T-cell (primary cell): ENCODE results near the gene C6orf47. TPM values are rescaled to one million over a fixed set of nuclear protein-coding genes. Genes with fewer than 3 reads are reported as not detected.

Experiments used
- ATAC-seq, 4 experiments: fragments of 200-7000 bp in 3 of 4; fragments of 150-1000 bp in 1 of 4; cut with Tn5 transposase; replicated peaks in 1 of 4; 1 replicate in 3 of 4; 2 replicates in 1 of 4; pipeline ENCODE4 v1.10.0; 2021; ENCODE audit warnings: moderate library complexity in 3 of 4, mild to moderate bottlenecking in 2 of 4, moderate number of reproducible peaks in 1 of 4
- CTCF ChIA-PET, 2 donors: fragments of 300-600 bp; sonication (Branson Sonifier 250); formaldehyde crosslinking; loops; one replicate each; lab custom pipeline; 2022; ENCODE audit warnings: antibody characterized with exemption in 2 of 2; lab: Charles Lee
- POLR2A ChIA-PET, 2 donors: fragments of 300-600 bp; sonication (Branson Sonifier 250); formaldehyde crosslinking; loops; one replicate each; lab custom pipeline; 2022; ENCODE audit warnings: antibody characterized with exemption in 2 of 2; lab: Charles Lee
- DNase-seq, 35 experiments: peaks; one replicate each; pipeline versions ENCODE4 v3.0.0 to v3.0.0-alpha.2; 2013 to 2023
- H3K27ac ChIP-seq: one replicate; pipeline ENCODE4 v1.5.1; 2013; ENCODE audit warnings: low read length
- H3K27me3 ChIP-seq, 2 experiments: replicated peaks in 1 of 2; 1 replicate in 1 of 2; 2 replicates in 1 of 2; pipeline versions ENCODE4 v1.6.1 to v1.7.0; 2013; ENCODE audit warnings: low read length in 1 of 2, mixed read lengths in 1 of 2; ENCODE audit not compliant: control insufficient read depth in 2 of 2, insufficient read depth in 2 of 2; ENCODE audit errors: extremely low read depth in 1 of 2
- H3K36me3 ChIP-seq, 2 donors: 1 replicate in 1 of 2; 2 replicates in 1 of 2; pipeline versions ENCODE4 v1.6.1 to v1.7.0; 2013; ENCODE audit warnings: low read length in 1 of 2; ENCODE audit not compliant: control insufficient read depth in 2 of 2, insufficient read depth in 1 of 2; ENCODE audit errors: extremely low read depth in 1 of 2
- H3K4me1 ChIP-seq, 2 experiments: 1 replicate in 1 of 2; 2 replicates in 1 of 2; pipeline versions ENCODE4 v1.6.1 to v1.7.0; 2013; ENCODE audit warnings: low read length in 2 of 2, mixed read lengths in 1 of 2; ENCODE audit not compliant: insufficient read depth in 2 of 2, control insufficient read depth in 1 of 2; ENCODE audit errors: extremely low read depth in 1 of 2
- H3K4me3 ChIP-seq, 2 donors: 1 replicate in 1 of 2; 2 replicates in 1 of 2; pipeline versions ENCODE4 v1.5.1 to v1.7.0; 2013; ENCODE audit warnings: mild to moderate bottlenecking in 2 of 2, low read length in 1 of 2, moderate library complexity in 1 of 2; ENCODE audit not compliant: control insufficient read depth in 1 of 2; ENCODE audit errors: extremely low read depth in 1 of 2
- H3K9me3 ChIP-seq: 2 replicates; pipeline ENCODE4 v1.7.0; 2013
- H3K27ac Mint-ChIP-seq, 2 donors: one replicate each; pipeline ENCODE4 v1.8.0; 2020 to 2021; ENCODE audit warnings: mild to moderate bottlenecking in 2 of 2, mixed read lengths in 2 of 2
- H3K27me3 Mint-ChIP-seq, 2 donors: one replicate each; pipeline ENCODE4 v1.8.0; 2021 to 2022; ENCODE audit warnings: mixed read lengths in 2 of 2
- H3K36me3 Mint-ChIP-seq: one replicate; pipeline ENCODE4 v1.8.0; 2021; ENCODE audit warnings: mixed read lengths
- H3K4me1 Mint-ChIP-seq, 3 donors: one replicate each; pipeline ENCODE4 v1.8.0; 2020 to 2022; ENCODE audit warnings: mixed read lengths in 3 of 3, mild to moderate bottlenecking in 1 of 3
- H3K4me3 Mint-ChIP-seq, 3 donors: one replicate each; pipeline ENCODE4 v1.8.0; 2020 to 2022; ENCODE audit warnings: mild to moderate bottlenecking in 3 of 3, mixed read lengths in 3 of 3, moderate library complexity in 3 of 3
- H3K9me3 Mint-ChIP-seq, 3 donors: one replicate each; pipeline ENCODE4 v1.8.0; 2020 to 2022; ENCODE audit warnings: mixed read lengths in 3 of 3
- WGBS: methylation state at CpG from one replicate; pipeline ENCODE4 v1.1.5; 2013; ENCODE audit warnings: missing lambda C conversion rate; ENCODE audit not compliant: insufficient coverage; 5-methylcytosine and 5-hydroxymethylcytosine counted together
- total RNA-seq, 35 experiments: library from RNA in 6 of 35; stranded (reverse) in 6 of 35; fragments of 120-200 nt in 1 of 35; gene quantifications; one replicate each; pipeline versions ENCODE4 v1.2.1 to v1.2.4 and lab custom pipeline; 2013 to 2026

C6orf47 gene
- total RNA-seq, 5 donors from 2014 or later (not counting 1 experiment from before 2014, with no cell fraction given): 16.3 to 36.2 (median 33.4) TPM

DNA sequence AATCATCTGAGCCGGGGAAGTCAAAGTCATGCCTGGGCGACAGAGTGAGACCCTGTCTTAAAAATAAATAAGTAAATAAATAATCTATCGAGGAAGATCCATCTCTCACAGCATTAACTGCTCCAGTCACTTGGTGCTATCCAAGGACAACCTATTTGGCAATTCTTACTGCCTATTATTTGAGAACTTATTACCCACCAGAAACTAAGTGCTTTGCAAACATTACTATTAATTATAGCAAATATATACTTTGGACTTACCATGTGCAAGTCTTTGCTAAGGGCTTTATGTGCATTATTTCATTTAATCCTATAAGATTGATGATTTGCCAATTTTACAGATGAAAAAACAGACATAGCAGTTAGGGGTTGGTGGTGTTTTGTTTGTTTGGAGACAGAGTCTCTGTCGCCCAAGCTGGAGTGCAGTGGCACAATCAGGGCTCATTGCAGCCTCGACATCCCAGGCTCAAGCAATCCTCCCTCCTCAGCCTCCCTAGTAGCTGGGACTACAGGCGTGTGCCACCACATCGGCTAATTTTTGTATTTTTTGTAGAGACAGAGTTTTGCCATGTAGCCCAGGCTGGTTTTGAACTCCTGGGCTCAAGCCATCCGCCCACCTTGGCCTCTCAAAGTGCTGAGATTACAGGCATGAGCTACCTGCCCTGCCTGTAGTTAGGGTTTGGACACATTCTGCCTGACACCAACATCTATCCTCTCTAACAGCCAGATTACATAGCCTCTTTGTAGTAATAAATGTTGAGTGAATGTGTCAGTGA lies 5.8 kb downstream of the C6orf47 start:
- Histone ChIP-seq H3K27me3 (no peaks in the 10 kb centered on the region), H3K4me3 (no peak overlapping the region), H3K9me3 (no peaks in the 10 kb centered on the region), H3K27ac (no peak overlapping the region), H3K4me1 (peaks cover 24 to 54% of the 10 kb centered on the region in 2 experiments), H3K36me3 (peaks cover under 1 to 39% of the 10 kb centered on the region in 2 donors)
- no peaks in the 10 kb centered on the region for H3K27me3 Mint-ChIP-seq
- WGBS: no CpG with 5 or more reads among the region's 8 CpGs
- H3K27ac Mint-ChIP-seq: peak overlapping the region in 1 of 2 donors; percentile 16
- ChIA-PET CTCF (interaction anchor here in 1 of 2 donors (0.7 kb wide), 1 partner anchor 22 kb away, joined by 4 read pairs; no protein-coding TSS in a partner anchor), POLR2A (interaction anchor here in 1 of 2 donors (1.9 kb wide), 1 partner anchor 9 kb away, joined by 6 read pairs; no protein-coding TSS in a partner anchor)
- ATAC-seq: no peak
- DNase-seq: no peak
- peaks cover 57 to 69% (median 69%) of the 10 kb centered on the region in 3 donors for H3K4me1 Mint-ChIP-seq
- H3K9me3 Mint-ChIP-seq: no peaks in the 10 kb centered on the region
- H3K36me3 Mint-ChIP-seq: peaks cover 7% of the 10 kb centered on the region
- no peak overlapping the region for H3K4me3 Mint-ChIP-seq

DNA sequence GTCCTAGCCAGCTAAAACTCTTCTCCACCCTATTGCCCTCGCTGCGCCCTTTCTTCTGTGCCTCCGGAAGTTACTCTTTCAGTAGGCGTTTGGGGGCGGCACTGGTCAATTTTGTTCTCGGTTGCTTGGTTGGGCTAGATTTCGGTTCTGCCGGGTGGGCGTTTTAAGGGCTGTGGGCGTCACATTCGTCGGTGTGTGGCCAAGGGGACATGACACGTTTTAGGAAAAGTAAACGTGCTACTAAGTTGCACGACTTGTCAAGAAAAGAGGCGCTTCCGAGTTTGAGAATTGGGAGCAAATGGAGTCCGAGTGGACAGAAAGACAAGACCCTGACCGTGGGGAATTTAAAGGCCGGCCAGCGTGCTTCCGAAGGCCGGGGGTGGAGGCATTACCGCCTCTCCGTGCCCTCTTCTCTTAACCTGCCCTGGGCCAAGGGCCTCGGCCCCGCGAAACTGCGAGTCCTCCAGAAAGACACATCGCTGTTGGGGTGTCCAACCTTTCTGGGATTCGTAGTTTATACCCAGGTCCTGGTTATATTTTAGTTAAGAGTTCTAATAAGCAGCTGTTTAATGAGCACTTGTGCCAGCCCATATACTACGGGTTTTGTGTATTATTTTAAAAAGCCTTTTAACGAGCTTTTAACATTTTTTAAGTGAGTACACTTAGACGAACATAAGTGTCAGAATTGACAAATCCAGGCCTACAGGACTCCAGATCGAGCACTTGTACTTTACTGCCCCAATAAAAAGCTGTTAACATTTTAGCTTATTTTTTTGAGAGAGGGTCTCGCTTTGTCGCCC lies 7.5 kb downstream of the C6orf47 start:
- ATAC-seq: peak; percentile 73 to 74 (median 73)
- H3K36me3 ChIP-seq: peaks cover 14 to 52% of the 10 kb centered on the region in 2 donors
- peaks cover 18% of the 10 kb centered on the region for H3K36me3 Mint-ChIP-seq
- peak overlapping the region; percentile 75 to 90 for H3K4me3 ChIP-seq
- H3K27me3 ChIP-seq: no peaks in the 10 kb centered on the region
- peak in 22 of 35 experiments; percentile 2 to 89 (median 83) for DNase-seq
- H3K4me1 ChIP-seq: peaks cover 15 to 37% of the 10 kb centered on the region in 2 experiments
- H3K9me3 Mint-ChIP-seq: no peaks in the 10 kb centered on the region
- CTCF ChIA-PET: interaction anchor here (0.7 to 2.4 kb wide), 8 partner anchors 10 to 174 kb away, joined by 3 to 10 read pairs (median 4); partner anchors contain the start of genes GPANK1 (in 2 of the 2), CSNK2B (in 1 of the 2) and HSPA1B (in 1 of the 2)
- H3K27me3 Mint-ChIP-seq: no peaks in the 10 kb centered on the region
- WGBS: 0% methylated on average over 21 of the region's 37 CpGs
- POLR2A ChIA-PET: interaction anchor here (0.5 to 2.5 kb wide), 11 partner anchors 9 to 1191 kb away, joined by 3 to 11 read pairs (median 4); partner anchors contain the start of genes ABHD16A (in 1 of the 2), GPANK1 (in 1 of the 2) and PSMB8 (in 1 of the 2)
- H3K4me3 Mint-ChIP-seq: peak overlapping the region; percentile 82 to 95 (median 90)
- H3K9me3 ChIP-seq: no peaks in the 10 kb centered on the region
- H3K27ac ChIP-seq: peak overlapping the region; percentile 98
- H3K27ac Mint-ChIP-seq: peak overlapping the region; percentile 98 to 100
- peaks cover 50 to 63% (median 60%) of the 10 kb centered on the region in 3 donors for H3K4me1 Mint-ChIP-seq

DNA sequence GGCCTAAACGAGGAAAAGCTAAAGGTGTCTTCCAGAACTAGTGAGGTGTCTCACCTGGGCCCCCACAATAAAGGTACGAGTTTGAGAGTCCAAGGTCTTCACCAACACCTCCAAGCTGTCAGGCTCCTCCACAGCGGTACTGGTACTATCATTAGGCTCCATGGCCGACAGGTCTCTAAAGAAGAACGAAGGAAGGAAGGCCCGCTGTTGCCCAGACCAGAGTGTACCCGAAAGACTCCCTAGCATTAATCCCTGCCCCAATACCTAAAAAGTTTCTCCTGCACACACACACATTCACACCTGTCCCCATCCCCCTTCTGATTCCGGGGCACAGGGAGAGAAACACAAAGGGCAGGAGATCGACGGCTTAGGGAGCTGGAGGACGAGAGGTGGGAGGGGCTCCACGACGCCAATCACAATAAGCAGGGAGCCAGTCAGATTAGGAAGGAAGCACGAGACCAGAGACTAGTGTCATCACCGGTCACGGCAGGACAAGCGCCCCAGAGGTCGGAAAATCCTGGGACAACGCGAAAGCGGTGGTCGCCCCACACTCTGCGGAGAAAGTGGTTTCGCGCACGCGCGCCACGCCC lies 8.9 kb downstream of the C6orf47 start:
- Histone ChIP-seq H3K36me3 (peaks cover 18 to 53% of the 10 kb centered on the region in 2 donors), H3K4me1 (peaks cover 15 to 24% of the 10 kb centered on the region in 2 experiments), H3K9me3 (no peaks in the 10 kb centered on the region), H3K4me3 (peak overlapping the region; percentile 75 to 90), H3K27me3 (no peaks in the 10 kb centered on the region), H3K27ac (peak overlapping the region; percentile 98)
- WGBS: 4% methylated on average over 21 of the region's 29 CpGs
- ATAC-seq (peak in 2 of 4 experiments; percentile 28 to 33), DNase-seq (no peak)
- H3K27me3 Mint-ChIP-seq: no peaks in the 10 kb centered on the region
- no peaks in the 10 kb centered on the region for H3K9me3 Mint-ChIP-seq
- ChIA-PET CTCF (interaction anchor here (0.5 to 2.4 kb wide), 4 partner anchors 13 to 1053 kb away, joined by 3 to 10 read pairs (median 5); partner anchors contain the start of genes GPANK1 (in 1 of the 2) and HSPA1B (in 1 of the 2)), POLR2A (interaction anchor here (0.6 to 2.5 kb wide), 4 partner anchors 13 to 110 kb away, joined by 3 to 11 read pairs (median 4); partner anchors contain the start of genes CSNK2B (in 1 of the 2) and GPANK1 (in 1 of the 2))
- peak overlapping the region; percentile 82 to 95 (median 90) for H3K4me3 Mint-ChIP-seq
- peaks cover 42 to 52% (median 51%) of the 10 kb centered on the region in 3 donors for H3K4me1 Mint-ChIP-seq
- H3K27ac Mint-ChIP-seq: peak overlapping the region; percentile 98 to 100
- H3K36me3 Mint-ChIP-seq: peaks cover 27% of the 10 kb centered on the region

DNA sequence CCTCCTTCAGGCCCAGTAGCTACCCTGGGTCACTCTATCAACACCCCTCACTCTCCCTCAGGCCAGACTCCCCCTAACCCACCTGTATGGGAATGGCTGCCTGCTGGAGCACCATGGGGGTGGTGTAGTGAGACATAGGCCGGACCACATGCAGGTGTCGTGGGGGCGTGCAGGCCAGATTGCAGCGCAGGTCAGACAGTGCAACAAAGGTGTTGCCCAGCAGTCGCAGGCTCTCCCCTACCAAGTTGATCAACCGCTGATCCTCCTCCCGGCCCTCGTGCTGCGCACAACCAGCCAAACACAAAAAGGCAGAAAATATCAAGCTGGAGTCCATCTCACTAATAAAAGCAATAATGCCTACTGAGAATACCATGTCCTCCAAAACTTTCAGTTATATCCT lies 15.3 kb downstream of the C6orf47 start:
- POLR2A ChIA-PET: interaction anchor here in 1 of 2 donors (0.6 kb wide), 1 partner anchor 1038 kb away, joined by 12 read pairs; no protein-coding TSS in a partner anchor
- peak overlapping the region in 1 of 2 donors; percentile 2 for H3K27ac Mint-ChIP-seq

DNA sequence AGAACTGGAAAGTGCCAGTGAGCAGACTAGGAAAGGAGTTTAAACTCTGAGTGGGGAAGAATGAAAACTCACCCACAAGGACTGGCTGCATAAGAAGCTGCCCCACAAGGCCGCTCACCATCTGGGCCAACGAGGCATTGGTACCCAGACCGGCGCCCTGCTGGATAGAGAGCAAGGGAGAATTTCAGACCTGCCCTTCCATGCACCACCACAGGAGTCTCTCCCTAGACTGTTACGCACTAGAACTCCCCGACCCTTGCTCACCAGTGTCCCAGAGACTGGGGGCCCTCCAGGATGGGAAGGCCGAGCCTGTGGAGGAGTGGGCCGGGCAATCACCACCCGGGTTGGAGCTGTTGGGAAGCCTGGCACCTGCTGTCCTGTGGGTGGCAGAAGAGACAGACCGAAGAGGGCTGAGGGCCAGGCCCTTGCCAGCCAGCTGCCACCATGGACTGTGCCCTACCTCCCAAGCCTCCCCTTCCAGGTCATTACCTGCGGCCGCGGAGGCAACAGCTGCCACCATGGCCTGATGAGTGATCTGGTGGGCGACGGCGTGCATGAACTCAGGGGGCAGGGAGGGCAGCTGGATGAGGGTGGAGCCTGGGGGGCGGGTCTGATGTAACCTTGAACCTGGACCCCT lies 16.6 kb downstream of the C6orf47 start:
- ATAC-seq (no peak), DNase-seq (no peak)
- no peak overlapping the region for H3K4me3 Mint-ChIP-seq
- no peak overlapping the region for H3K27ac Mint-ChIP-seq
- no peaks in the 10 kb centered on the region for H3K9me3 ChIP-seq
- H3K4me3 ChIP-seq: no peak overlapping the region
- ChIA-PET CTCF (interaction anchor here (0.7 kb wide), 2 partner anchors 73 to 1101 kb away, joined by 3 to 4 read pairs; no protein-coding TSS in a partner anchor), POLR2A (interaction anchor here in 1 of 2 donors (0.6 to 0.7 kb wide), 2 partner anchors 9 to 20 kb away, joined by 5 read pairs; no protein-coding TSS in a partner anchor)
- H3K9me3 Mint-ChIP-seq: no peaks in the 10 kb centered on the region
- no peaks in the 10 kb centered on the region for H3K27me3 Mint-ChIP-seq
- H3K4me1 Mint-ChIP-seq: peaks cover 6 to 10% (median 8%) of the 10 kb centered on the region in 3 donors
- H3K27ac ChIP-seq: no peak overlapping the region
- peaks cover 55% of the 10 kb centered on the region for H3K36me3 Mint-ChIP-seq
- H3K4me1 ChIP-seq: peaks cover 0 to 2% of the 10 kb centered on the region in 2 experiments
- H3K27me3 ChIP-seq: no peaks in the 10 kb centered on the region
- peaks cover 48 to 93% of the 10 kb centered on the region in 2 donors for H3K36me3 ChIP-seq
- WGBS: 93% methylated on average over 5 of the region's 17 CpGs

More for the DNA sequence above, 15.3 kb downstream of the C6orf47 start:
- Mint-ChIP-seq H3K27me3 (no peaks in the 10 kb centered on the region), H3K4me3 (no peak overlapping the region), H3K9me3 (no peaks in the 10 kb centered on the region), H3K4me1 (peaks cover 18 to 19% (median 18%) of the 10 kb centered on the region in 3 donors), H3K36me3 (peaks cover 53% of the 10 kb centered on the region)
- CTCF ChIA-PET: no interaction called here
- Histone ChIP-seq H3K4me1 (peaks cover 2 to 3% of the 10 kb centered on the region in 2 experiments), H3K27me3 (no peaks in the 10 kb centered on the region), H3K36me3 (peaks cover 53 to 92% of the 10 kb centered on the region in 2 donors), H3K9me3 (no peaks in the 10 kb centered on the region), H3K27ac (no peak overlapping the region), H3K4me3 (no peak overlapping the region)
- 96% methylated on average over 4 of the region's 9 CpGs for WGBS
- DNase-seq (no peak), ATAC-seq (no peak)
